Amniotic stem cell (primary cell): Measurements from ENCODE around the gene FNDC7.
"Not testable (repeated sequence)": the region's sequence is repeated elsewhere in the genome, so short reads cannot be mapped to it uniquely, and the experiment has no call there.

ENCODE experiments used
- DNase-seq: peaks from one replicate; lab custom pipeline; 2025; lab: John Stamatoyannopoulos, UW

The FNDC7 gene

GRCh38 chr1:108742253-108742652, 29.5 kb downstream of the FNDC7 start:
- no peak for DNase-seq

GRCh38 chr1:108745980-108746381, 33.3 kb downstream of the FNDC7 start:
- DNase-seq, result no peak

- peak; percentile 98 for DNase-seq
Observed at GRCh38 chr1:108746382-108747170, 33.9 kb downstream of the FNDC7 start, which contains the start of gene STXBP3. TSS of gene STXBP3 (plus strand) at chr1:108746674. CDS start at chr1:108746738, 64 bp downstream.

- DNase-seq, result peak; percentile 91
Observed at GRCh38 chr1:108747171-108747850, 34.6 kb downstream of the FNDC7 start.

GRCh38 chr1:108747898-108748297, 35.2 kb downstream of the FNDC7 start:
- DNase-seq, result no peak

GRCh38 chr1:108749081-108749480, 36.4 kb downstream of the FNDC7 start:
- no peak for DNase-seq

GRCh38 chr1:108750476-108751181, 37.9 kb downstream of the FNDC7 start:
- no peak for DNase-seq

- no peak for DNase-seq
Observed at GRCh38 chr1:108753363-108753762, 40.7 kb downstream of the FNDC7 start.

GRCh38 chr1:108758796-108759195, 46.1 kb downstream of the FNDC7 start:
- DNase-seq, result no peak

- no peak for DNase-seq
Observed at GRCh38 chr1:108767115-108767514, 54.4 kb downstream of the FNDC7 start.

GRCh38 chr1:108767708-108768107, 55.0 kb downstream of the FNDC7 start:
- no peak for DNase-seq

GRCh38 chr1:108777839-108778238, 65.1 kb downstream of the FNDC7 start:
- DNase-seq, result no peak

- no peak for DNase-seq
Observed at GRCh38 chr1:108779455-108779854, 66.7 kb downstream of the FNDC7 start.

GRCh38 chr1:108780937-108781574, 68.3 kb downstream of the FNDC7 start:
- DNase-seq, result no peak

GRCh38 chr1:108781575-108781944, 68.9 kb downstream of the FNDC7 start:
- not testable (repeated sequence) for DNase-seq

GRCh38 chr1:108785264-108785663, 72.6 kb downstream of the FNDC7 start:
- DNase-seq, result no peak

- no peak for DNase-seq
Observed at GRCh38 chr1:108785880-108786279, 73.2 kb downstream of the FNDC7 start.

- DNase-seq, result no peak
Observed at GRCh38 chr1:108791790-108792189, 79.1 kb downstream of the FNDC7 start.
